Caki2 (cell line): ENCODE data around the gene MARCHF10. TPM values are rescaled to one million over a fixed set of nuclear protein-coding genes. Genes with fewer than 3 reads are reported as not detected.

Experiments
- DNase-seq: peaks from one replicate; pipeline ENCODE4 v3.0.0-alpha.2; 2015; ENCODE audit warnings: low read depth
- in situ Hi-C: cut with HindIII; loops from 2 replicates; pipeline ENCODE4 v1.10.0; 2016; ENCODE audit warnings: low sequenced_read_pairs, low pct_unique_long_range_greater_than_20kb, mixed read lengths
- total RNA-seq: library from RNA; depleted of rRNA; stranded (reverse); fragments of >200 nt; shearing (Covaris generic); gene quantifications from 2 replicates; pipeline ENCODE4 v1.2.3, GENCODE V29; 2014; ENCODE audit warnings: low replicate concordance

Gene MARCHF10
- total RNA-seq, 1 experiment from 2014 or later = not detected

DNA sequence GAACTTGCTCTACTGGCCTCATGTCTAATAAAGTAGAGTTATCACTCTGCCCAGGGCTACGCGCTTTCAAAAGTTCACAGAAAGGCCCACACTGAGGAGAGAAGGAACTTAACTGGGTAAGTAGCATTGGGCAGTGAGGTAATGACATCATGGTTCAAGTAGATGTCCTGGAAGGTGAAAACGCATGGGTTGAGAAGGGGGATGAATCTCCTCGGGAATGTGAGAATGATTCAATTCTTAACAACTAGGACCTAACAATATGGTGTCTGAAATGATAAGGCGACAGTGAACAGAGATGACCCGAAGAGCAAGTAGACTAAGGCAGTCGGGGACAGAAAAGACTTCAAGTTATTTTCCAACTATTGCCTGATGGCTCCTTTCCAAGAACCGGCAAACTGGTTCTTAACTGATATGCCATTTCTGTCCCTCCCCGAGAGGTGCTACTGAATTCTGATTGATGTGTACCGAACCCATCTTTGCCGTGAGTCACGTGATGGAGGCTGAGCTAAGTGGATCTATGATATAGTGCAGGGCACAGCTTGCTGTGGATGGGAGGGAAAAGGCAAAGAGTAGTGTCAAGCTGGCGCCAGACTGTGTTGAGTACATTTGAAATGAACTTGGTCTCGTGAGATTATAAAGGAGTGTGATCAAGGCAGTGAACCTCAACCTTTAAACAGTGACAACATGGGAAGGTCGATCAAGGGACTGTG lies 44.1 kb downstream of the MARCHF10 start:
- in situ Hi-C loops = no loop called here

DNA sequence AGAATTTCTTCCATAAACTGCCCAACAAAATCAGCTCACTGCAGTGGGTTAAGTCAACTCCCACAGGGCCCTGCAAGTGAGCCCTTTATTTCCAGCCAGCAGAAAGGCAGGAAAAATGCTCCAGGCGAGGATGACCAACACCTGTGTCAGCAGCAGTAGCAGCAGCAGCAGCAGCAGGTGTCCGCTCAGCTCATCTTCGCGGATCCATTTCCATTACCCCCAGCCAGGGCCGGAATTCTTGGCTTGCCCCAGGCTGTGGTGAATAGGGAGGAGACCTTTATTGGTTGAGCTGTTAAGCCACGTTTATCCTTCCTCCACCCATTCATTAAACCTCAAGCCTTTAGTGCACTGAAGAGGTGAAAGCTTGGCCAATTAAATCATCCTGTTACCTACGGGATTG lies 46.2 kb downstream of the MARCHF10 start:
- in situ Hi-C loops = no loop called here
- peak; percentile 8 for DNase-seq

More for the DNA sequence above, 44.1 kb downstream of the MARCHF10 start:
- DNase-seq = no peak

DNA sequence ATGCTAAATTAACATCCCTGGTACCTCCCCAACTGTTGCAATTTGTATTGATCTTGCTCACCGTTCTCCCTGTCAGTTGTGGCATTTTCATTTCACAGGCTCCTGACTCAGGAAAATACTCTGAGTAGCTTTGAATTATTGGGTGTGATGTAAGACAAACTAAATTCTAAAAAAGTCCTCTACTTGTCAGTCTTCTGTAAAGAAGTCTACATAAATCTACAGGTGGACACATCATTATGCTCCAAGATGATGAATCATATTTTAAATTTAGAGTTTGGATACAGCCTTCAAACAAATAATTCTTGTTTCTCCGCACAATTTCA lies 47.2 kb downstream of the MARCHF10 start:
- no peak for DNase-seq
- in situ Hi-C loops = no loop called here

DNA sequence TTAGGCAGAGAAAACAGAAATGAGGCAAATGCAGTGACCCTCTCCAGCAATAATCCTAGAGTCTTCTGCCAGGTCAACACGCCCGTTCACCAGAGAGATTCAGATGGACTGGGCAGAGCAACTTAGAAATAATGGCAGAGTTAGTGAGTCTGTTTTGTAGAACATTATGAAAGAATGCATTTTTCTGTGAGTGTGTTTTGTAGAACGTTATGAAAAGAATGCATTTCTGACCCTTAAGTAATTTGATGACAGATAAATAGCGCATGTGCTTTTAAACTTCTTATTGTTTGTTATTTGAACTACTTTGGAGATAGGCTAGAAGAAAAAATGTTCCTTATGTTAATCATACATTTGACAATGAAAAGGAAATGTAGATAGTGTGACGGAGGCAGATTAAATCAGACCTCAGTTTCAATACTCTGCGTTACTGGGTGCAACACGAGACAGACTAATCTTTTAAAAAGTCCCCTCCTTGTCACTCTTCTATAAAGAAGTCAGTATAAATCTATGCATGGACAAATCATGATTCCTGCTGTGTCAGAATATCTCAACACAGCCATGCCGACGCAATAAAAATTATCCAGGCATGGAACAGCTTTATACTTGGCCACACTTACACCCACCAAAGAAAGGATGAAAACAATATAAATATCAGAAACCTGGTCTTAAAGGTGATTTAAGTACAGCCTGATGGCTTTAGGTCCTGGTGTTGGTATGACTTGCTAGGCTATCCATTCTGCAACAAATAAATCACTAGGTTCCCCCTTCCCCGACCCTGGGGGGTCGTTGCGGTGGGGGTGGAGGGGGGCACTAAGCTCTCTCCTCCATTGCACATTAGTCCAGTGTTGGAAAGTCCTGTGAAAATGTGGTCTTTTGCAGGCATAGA lies 47.8 kb downstream of the MARCHF10 start:
- DNase-seq = peak; percentile 11
- in situ Hi-C loops = no loop called here

DNA sequence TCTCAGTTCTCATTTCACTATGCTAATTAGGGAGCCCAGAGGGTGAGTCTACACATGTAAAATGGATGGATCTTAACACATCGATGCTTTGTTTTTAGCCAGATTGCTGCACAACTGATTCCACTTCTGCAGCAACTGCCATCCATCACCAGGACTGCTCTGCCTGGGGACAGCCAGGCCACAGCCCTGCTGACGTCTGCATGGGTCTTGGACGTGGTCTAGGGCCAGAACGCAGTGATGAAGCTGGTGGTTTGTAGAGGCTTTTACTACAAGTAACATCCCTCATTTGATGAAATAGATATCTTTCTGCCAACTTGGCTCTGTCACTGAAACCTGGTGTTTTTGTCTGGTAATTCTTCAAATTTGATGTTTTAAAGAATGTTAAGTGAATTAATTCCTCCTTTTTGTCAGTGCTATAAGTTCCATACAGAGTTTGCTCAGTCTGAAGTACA lies 50.6 kb downstream of the MARCHF10 start:
- DNase-seq = no peak
- in situ Hi-C loops = no loop called here

DNA sequence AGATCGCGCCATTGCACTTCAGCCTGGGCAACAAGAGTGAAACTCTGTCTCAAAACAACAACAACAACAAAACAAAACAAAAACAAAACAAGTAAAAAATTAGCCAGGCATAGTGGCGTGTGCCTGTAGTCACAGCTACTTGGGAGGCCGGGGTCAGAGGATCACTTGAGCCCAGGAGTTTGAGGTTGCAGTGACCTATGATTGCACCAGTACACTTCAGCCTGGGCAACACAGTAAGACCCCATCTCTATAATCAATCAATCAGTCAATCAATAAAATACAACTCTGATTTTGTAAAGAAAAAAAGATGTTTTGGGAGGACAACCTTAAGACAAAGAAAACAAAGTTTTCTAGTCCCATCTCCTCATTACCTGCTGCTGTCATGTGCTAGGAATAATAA lies 51.9 kb downstream of the MARCHF10 start:
- DNase-seq = no peak
- in situ Hi-C loops = no loop called here

DNA sequence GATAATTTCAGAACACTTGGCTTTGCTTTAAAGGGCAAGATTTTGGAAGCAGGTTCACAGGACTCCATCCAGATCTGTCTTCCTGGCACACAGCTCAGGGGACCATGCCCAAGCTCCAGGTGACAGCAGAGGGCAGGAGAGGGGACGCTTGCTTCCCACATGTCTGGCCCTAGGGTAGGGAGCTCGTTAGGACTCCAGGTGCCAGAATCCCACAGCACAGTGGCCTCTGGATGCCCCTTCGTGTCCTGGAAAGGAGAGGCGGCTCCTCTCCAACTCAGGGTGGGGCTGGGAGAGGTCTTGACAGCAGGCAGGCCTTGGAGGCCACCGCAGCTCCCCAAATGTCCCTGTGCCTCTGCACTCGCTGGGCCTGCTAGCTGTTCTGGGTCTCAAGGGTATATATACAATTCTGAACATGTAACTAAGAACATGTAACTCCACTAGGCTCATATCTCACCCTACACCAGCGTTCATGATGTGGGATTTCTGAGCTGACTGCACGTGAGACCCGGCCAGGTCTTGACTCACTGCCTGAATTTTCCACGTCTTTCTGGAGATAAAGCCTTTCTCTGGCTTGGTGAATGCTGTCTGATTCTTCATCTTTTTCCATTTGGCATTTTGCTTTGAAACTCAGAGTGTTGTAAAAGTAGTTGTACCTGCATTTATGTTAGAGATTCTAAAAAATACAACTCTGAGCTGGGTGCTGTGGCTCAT lies 52.8 kb downstream of the MARCHF10 start:
- in situ Hi-C loops = no loop called here
- no peak for DNase-seq

DNA sequence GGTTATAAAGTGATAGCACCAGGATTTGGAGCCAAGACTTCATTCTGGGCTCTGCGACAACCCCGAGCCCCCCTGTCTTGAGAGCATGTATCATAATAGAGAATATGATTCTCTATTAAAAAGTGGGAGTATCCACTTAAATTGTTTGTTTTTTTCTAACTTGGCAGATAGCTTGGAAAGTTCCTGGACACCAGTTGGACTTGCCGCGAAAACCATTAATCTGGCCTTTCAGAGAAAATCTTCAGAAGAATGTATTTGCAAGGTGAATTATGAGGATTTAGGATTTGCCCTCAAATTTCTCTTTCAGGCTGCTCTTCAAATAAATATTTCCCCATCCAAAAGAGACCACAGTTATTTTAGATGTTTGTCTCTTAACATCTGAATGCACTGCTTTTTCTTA lies 53.5 kb downstream of the MARCHF10 start:
- in situ Hi-C loops = no loop called here
- DNase-seq = no peak

DNA sequence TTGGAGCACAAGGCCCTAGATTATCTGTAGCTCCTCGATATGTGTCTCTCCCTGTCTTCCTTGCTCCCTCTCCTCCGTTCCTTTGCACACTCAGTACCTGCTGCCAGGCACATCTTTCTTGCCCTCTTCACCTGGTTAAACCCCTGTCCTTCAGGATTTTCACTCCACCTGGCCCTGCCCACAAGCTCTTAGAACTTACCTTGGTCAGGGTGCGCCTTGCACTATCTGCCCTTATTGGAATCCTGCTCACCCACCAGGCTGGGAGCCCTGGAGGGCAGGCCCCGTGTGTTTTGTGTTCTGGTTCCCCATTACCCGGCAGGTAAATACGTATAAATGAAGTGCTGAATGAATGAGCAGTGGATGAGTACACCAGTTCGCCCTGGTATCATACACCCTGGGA lies 54.6 kb downstream of the MARCHF10 start:
- no peak for DNase-seq
- in situ Hi-C loops = no loop called here

DNA sequence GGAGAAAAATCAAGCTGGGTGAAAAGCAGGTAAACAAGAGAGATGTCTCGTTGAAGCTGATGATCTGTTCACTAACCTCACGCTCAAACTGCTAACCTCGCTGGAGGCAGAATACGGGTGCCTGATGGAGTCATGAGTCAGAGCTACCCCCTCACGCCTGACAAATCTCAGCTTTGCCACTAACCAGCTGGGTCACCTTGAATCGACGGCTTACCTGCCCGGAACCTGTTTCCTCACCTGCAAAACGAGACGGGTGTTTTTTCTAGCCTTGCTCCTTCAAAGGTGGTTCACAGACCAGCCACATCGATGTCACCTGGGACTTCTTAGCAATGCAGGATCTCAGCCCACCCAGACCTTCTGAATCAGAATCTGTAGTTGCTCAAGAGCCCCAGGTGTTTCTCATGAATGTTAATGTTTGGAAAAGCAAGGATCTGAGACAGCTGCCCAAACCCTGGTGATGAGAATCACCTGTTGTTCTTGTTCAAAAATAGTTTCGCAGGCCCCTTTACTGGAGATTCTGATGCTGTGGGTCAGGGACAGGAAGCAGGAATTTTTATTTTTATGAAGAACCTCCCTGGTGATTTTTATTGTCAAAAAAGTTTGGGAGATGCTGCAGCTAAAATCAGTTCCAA lies 56.9 kb downstream of the MARCHF10 start:
- in situ Hi-C loops = no loop called here
- no peak for DNase-seq

DNA sequence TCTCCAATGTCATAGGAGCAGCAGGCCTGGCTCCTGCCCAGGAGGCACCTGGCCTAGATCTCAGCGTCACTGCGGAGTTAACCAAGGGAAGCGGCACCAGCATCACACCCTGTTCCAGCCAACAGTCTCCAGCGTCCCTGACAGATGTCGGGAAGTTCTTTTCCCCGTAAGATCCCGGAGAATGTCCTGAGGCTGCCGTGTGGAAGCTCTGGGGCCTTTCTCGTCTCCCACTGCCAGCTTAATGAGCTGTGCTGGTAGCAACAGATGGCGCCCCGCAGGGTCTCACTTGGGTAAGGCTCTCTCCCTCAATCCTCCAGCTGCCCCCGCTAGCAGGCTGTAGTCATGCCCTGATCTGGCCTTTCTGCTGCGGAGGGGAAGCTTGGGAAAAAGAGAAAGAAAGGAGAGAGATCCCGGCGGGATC lies 57.5 kb downstream of the MARCHF10 start:
- DNase-seq = no peak
- in situ Hi-C loops = no loop called here

DNA sequence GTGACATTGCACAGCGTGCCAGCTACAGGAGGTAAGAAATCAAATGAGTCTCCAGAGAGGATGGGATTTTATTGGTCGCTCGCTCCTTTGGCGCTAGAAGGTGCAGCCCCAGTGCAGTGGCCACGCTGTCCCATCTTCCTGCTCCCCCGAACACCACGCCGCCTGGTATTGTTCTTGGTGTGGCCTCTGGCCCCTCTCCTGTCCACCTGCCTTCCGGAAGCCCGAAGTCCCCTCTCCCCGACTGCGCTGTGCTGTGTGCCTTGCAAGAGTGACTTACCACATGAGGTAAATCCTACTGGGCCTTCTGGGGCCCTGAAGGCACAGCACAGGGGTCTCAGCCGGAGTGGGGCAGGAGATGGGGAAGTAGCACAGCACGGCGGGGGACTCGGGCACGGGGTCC lies 58.2 kb downstream of the MARCHF10 start:
- DNase-seq = no peak
- in situ Hi-C loops = no loop called here

DNA sequence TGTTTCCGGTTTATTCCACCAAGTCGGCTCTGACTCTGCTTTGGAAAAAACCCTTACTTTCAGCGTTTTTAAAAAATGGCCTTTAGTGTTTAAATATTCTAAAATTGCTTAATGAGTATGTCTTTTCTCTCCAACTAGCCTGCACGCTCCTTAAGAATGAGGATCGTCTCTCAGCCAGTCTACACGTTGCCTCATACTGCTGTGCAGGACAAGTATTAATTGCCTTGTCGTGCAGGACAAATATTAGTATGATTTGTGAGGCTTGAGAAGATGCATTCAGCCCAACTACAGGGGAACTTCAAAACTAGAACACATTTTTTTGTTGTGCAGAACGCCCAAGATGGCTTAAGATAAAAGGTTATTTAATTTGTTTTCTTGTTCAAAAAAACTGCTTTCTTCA lies 61.2 kb downstream of the MARCHF10 start:
- no peak for DNase-seq
- in situ Hi-C loops = no loop called here

DNA sequence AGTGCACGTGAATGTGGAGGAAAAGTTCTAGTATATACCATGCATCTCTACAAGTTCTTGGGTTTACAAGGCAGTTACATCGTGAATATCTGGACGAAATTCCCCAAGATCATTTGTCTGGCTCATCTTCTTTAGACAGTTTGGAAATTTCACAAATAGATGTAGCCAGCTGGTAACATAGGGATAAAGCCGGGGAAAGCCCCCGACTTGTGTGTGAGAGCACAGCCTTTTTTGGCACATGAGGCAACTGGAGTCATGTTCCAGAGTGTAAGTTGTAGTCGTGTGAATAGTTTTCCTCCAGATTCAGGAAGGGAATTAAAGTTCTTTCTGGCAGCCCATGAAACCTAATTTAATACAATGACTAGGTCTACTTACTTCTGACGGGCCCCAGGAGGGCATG lies 62.3 kb downstream of the MARCHF10 start:
- in situ Hi-C loops = no loop called here
- DNase-seq = no peak

DNA sequence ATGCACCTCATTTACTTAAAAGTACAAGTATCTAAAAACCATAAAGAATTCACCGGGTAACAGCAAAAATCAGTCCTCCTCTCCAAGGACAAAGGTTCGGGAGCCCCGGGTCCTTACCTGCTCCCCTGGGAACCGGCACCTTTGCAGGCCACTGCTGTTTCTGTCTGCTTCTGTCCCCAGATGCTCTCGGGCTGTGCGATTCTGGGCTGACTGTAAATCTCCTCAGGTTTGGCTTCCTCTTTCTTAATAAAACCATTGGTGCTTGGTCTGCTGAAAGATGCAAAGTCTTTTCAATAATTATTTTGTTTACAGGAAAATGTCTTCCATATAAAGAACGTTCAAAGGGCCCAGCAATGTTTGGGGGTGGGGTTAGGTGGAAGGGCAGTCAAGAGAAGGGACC lies 63.9 kb downstream of the MARCHF10 start:
- in situ Hi-C loops = no loop called here
- no peak for DNase-seq

DNA sequence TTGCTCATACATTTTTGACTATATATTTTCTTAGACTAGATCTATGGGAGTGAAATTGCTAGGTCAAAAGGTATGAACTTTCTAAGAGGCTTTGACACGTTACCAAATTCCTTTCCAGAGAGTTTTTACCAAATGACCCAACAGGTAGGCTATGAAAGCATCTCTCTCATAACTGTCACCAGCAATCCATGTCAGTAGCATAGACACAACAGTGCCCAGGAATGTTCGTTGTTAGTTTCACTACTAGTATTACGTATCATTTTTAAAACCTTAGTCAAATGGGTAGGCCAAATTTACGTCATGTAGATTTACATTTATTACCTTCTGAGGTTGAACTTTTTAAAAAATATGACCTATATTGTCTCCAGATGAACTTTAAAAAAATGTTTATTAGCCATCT lies 66.8 kb downstream of the MARCHF10 start:
- DNase-seq = no peak
- in situ Hi-C loops = no loop called here

DNA sequence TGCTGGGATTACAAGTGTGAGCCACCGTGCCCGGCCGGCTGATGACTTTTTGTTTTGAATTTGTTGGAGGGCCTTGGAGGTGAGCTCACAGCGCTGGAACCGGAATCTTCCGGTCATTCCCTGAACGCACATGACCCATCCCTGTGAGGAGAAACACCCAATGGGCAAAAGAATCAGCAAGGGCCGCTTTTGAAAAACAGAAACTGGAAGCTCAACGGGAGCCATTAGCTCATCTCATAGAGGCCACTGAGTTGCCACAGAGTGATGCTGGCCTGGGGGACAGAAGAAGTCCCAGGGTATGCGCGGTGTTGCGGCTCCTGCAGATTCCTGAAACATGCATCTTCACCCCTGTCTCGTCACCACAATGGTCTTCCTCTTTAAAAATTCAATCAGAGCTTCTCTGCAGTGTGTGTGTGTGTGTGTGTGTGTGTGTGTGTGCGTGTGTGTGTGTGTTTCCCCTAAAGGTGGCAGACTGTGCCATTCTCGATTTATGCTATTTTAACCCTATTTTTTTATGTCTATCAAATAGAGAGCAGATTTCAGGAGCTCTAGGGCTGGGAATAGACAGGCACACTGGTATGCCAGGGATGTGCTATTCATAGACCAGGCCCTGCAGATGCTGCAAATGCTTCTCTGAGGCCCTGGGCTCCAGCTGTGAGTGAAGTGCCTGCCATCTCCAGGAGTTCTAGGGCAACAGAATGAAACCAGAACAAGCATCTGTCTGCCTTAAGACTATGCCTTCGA lies 68.3 kb downstream of the MARCHF10 start:
- in situ Hi-C loops = no loop called here
- no peak for DNase-seq

DNA sequence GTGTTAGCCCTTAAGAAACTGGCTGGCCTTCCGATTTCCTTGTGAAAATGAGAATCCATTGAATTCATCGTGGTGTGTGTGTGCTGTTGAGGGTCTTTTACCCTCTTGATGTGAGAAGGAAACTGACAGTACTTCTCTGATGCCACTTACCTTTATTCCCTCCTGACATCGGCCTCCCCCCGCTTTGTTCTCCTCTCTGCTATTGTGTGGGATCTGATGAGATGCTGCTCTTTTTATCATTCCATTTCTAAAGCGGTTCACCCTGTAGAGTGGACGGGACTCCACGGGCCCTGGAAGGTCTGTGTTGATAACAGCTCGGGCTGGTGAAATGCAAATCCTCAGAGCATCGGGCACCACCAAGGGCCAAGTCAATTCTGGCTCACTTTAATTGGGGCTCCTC lies 69.8 kb downstream of the MARCHF10 start:
- in situ Hi-C loops = no loop called here
- no peak for DNase-seq
